ENCODE results near the gene BCAR1.
A peak's percentile ranks its signal among the peaks of the same experiment; 100 is the strongest.

BCAR1 gene

DNA sequence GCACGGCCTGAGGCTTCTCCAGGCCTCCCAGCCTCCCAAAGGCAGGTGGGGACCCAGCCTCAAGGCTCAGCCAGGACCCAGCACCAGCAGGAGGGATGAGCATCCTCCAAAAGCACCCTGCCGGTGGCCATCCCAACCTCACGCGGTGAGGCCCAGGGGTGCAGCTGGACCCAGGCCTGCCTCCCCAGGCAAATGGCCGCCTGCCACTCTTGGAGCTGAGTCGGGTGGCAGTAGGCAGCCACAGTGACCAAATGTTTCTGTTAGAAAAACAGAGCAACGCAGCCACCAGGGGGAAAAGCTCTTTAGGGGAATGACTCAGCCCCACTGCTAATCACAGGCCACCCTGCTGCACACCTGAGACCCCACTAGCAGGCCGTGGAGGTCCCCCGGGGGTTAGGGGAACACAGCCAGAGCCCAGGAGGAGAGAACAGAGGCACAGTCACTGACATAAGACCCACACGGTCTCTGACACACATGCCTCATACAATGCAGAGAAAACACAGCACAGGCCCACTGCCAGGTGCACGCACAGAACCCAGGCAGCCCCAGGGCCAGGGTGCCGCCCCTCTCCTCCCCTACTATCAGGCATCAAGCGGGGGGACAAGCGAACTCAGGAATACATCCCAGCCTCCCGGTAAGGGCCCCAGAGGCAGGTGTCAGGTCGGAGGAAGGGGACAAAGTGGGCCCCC, 12.4 kb downstream of the BCAR1 start:
- DNase-seq (ENCODE audit: low spot score) = peak; percentile 79

DNA sequence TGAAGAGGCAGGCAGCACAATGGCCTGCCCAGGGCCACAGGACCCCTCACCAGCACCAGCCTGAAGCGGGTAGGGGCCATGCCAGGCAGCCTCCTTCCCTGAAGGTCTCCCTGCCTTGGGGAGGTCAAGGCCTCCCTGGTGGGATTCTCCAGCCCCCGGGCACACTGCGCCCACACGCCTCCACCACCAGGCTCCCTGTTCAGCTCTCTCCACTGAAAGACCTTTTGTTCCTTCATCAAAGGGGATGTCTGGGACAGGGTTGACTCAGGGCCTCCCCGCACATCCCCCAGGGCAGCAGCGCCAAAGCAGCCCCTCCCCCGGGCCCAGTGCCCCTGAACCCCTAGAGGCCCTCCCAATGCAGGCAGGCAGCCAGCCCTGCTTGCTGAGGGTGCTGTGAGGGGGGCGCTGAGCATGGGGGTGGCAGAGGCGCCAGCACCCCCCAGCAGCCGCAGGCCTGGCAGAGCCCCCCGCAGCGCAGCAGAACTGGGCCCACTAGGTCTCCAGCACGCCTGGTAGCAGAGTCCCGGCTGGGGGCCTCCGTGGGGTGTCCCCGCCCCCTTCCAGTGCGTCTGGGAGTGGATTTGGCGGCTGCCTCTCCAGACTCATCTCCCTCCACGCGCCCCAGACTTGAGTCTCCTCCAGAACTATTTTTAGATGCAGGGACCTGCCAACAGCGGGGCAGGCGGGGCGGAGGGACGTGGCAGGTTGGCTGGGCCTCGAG, 13.1 kb downstream of the BCAR1 start:
- DNase-seq (ENCODE audit: low spot score) = peak; percentile 96

DNA sequence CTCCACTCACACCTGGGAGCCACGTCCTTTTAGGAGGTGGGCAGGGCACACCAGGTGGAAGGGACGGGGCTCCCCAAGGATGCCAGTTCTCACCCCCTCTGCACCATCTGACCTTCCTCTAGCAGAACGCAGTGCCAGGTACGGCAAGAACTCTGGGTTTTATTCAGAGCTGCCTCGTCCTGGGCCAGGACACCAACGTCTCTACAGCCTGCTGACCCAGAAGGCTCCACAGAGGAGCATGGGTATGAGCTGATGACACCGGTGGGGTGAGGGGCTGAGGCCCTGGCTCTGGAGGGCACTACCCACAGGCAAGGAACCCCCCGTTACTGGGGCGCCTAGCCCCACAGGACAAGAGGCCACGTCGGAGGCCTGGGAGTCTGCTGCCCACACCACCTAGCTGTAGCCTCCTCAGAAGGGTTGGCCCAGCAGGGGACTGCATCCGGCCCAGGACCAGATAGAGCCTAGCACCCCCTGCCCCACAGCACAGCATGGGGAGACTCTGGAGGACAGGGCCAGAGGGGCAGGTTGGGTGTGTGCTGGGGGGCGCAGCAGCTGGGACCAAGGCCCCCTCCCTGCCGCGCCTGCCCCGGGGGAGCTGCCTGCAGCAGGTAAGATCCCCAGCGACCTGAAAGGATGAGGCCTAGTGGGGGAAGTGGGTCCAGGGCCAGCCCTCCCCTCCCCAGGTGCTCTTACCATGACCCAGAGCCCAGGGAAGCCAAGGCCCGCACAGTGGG, 13.9 kb downstream of the BCAR1 start:
- no peak for DNase-seq (ENCODE audit: low spot score)

DNA sequence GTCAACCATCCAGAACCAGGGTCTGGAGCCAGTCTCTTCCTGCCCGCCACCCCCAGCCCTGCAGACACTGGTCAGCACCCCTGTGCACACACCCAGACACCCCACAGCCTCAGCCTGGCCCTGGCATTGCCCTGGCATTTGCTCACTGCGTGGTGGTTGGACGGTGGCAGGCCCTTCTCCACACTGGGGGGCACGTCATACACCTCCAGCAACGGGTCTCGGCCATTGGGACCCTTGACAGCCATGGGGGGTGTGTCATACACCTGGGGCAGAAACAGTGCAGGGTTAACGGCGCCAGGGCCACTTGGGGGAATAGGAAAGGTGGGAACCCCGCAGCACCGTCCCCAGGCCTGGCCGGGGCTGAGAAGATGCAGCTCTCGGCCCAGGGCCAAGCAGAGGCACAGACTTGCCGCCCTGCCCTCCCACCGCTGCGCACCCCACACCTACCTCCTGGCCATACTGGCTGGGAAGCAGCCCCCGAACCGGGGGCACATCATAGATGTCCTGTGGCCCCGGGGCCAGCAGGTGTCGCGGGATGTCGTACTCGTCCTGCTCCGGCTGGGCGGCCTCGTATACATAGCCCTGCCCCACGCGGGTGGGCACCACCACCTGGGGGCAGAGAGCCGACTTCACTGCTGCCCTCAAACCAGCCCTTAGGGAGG, 14.6 kb downstream of the BCAR1 start:
- no peak for DNase-seq (ENCODE audit: low spot score)

GRCh38 chr16:75236232-75236631, 15.2 kb downstream of the BCAR1 start:
- DNase-seq (ENCODE audit: low spot score) = no peak

DNA sequence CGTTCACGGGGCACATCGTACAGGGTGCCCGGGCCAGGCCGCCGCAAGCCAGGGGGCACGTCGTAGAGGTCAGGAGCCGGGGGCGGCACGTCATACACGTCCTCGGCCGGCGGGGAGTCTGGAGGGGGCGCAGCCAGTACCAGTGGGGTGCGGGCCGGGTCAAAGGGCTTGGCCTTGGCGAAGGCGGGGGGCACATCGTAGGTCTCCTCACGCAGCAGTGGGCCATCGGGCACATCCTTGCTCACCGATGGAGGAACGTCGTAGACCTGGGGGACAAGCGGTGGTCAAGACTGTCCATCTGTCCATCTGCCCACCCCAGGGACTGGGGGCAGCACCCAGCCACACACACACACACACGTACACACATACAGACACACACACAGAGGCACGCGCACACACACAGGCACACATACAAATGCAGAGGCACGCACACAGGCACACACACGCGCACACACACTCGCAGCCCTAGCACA, 15.7 kb downstream of the BCAR1 start:
- no peak for DNase-seq (ENCODE audit: low spot score)

- no peak for DNase-seq (ENCODE audit: low spot score)
Measured at GRCh38 chr16:75234856-75235696, 16.3 kb downstream of the BCAR1 start.

GRCh38 chr16:75233611-75233938, 17.8 kb downstream of the BCAR1 start:
- no peak for DNase-seq (ENCODE audit: low spot score)

DNA sequence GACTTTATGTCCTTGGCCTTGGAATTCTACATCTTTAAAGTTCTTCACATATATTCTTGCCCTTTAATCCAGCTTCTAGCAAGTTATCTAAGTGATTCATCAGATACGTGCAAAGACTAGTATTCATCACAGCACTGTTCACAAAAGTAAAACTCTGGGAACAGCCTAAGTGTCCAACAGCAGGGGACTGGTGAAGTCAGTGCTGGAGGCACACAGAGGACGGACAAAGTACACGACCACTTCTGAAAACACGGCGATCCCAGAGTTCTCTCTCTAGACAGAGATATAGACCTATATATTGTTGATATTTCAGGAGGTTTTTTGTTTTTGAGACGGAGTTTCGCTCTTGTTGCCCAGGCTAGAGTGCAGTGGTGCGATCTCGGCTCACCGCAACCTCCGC, 19.9 kb downstream of the BCAR1 start:
- no peak for DNase-seq (ENCODE audit: low spot score)

GRCh38 chr16:75230471-75231110, 20.8 kb downstream of the BCAR1 start:
- no peak for DNase-seq (ENCODE audit: low spot score)

GRCh38 chr16:75229172-75230031, 22.0 kb downstream of the BCAR1 start:
- DNase-seq (ENCODE audit: low spot score) = no peak

GRCh38 chr16:75228143-75228976, 23.1 kb downstream of the BCAR1 start:
- no peak for DNase-seq (ENCODE audit: low spot score)

GRCh38 chr16:75227361-75228142, 23.9 kb downstream of the BCAR1 start:
- no peak for DNase-seq (ENCODE audit: low spot score)

DNA sequence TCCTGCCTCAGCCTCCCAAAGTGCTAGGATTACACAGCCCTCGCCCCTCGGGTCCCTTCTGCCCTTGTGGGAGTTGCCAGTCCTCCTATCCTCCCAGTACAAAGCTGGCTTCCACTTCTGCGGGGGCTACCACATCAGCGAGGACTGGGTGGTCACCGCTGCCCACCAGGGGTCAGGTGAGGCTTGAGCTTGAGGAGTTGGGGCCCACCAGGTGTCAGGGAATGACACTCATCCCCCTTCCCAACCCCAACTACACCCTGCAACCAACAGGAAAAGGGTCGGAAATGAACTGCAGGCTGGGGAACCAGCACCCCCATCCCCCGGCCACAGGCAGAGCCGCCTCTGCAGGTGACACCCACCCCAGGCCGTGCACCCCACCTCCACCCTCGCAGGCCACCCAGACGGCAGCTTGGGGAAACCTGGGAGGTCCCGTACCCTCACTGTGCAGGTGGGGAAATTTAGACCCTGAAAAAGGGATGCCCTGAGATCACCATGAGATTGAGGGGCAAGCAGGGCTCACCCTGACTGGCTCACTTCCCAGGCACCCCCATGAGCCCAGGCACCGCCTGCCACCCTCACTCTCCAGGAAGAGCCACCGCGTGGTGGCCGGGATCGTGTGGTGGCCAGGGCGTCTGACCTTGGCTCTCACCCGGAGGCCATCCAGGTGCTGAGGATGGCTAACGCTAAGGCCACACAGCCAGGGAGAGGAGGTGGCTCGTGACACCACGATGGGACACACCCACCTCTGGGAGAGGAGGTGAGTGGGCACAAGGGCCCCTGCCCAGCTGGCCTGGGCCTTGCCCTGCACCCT, 24.7 kb downstream of the BCAR1 start:
- DNase-seq (ENCODE audit: low spot score) = no peak

GRCh38 chr16:75225678-75226515, 25.5 kb downstream of the BCAR1 start:
- DNase-seq (ENCODE audit: low spot score) = no peak

DNA sequence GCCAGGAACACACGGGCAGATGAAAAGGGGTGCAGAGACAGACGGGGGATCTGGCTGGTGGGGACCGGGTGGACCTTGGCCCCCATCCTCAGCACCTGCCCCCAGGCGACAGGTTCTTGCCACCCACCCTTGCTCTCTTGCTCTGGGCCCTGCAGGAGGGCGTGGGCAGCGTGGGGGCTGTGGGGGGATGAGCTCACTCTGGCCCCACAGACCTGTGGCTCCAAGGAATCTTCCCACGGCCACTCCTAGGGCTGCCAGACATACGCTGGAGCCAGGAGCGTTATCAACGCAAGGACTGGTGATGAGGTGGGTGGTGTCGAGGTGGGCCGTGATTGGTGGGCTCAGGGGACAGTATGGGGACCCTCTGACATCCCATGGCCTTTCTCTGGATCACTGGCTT, 26.3 kb downstream of the BCAR1 start:
- DNase-seq (ENCODE audit: low spot score) = peak; percentile 60
